HG03565 (cell line): ENCODE data around the gene HHIPL1.

Source experiments
- ATAC-seq: cut with Tn5 transposase; IDR thresholded peaks from one replicate; pipeline ENCODE4 v1.9.1; 2021; ENCODE audit warnings: mild to moderate bottlenecking, moderate library complexity; ENCODE audit not compliant: unreplicated experiment

HHIPL1 gene

DNA sequence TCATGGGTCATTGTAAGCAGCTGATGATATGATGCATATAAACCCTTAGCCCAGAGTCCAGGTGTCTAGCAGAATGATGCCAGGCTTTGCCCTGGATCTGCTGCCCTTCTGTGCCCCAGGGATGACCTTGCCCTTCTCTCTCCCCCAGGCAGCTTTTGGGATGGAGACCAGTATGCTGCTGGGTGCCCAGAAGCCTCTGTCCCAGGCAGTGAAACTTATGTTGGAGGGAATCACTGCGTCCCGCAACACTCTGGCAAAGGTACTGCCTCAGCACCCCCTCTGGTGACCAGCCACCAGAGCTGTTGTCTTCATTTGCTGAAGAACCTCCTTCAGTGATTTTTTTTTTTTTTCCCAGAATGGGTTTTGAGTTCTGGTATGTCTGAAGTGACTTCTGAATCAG lies 62.5 kb downstream of the HHIPL1 start:
- no peak for ATAC-seq

GRCh38 chr14:99707921-99708320 lies 63.0 kb downstream of the HHIPL1 start:
- ATAC-seq, result no peak

DNA sequence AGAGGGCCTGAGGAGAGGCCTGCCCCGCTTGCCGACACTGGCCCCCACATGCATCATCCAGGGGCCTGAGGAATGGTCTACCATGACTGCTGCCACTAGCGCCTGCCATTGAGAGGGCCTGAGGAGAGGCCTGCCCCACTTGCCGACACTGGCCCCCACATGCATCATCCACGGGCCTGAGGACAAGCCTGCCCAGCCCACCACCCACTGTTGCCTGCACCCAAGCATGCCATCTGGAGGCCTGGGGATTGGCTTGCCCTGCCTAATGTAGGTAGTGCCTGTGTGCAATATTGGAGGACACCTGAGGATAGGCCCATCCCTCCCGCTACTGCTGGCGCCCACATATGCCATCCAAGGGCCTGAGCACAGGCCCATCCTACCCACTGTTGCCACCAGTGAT lies 63.5 kb downstream of the HHIPL1 start:
- no peak for ATAC-seq

DNA sequence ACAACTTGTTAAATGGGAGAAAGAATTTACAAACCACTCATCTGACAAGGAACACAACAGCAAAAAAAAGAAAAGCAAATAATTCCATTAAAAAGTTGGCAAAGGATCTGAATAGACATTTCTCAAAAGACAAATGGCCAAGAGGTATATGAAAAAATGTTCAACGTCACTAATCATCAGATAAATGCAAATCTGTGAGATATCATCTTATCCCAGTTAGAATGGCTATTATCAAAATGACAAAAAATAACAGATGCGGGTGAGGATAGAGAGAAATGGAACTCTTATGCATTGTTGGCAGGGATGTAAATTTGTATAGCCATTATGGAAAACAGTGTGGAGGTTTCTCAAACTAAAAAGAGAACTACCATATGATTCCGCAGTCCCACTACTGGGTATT lies 69.0 kb downstream of the HHIPL1 start:
- no peak for ATAC-seq

DNA sequence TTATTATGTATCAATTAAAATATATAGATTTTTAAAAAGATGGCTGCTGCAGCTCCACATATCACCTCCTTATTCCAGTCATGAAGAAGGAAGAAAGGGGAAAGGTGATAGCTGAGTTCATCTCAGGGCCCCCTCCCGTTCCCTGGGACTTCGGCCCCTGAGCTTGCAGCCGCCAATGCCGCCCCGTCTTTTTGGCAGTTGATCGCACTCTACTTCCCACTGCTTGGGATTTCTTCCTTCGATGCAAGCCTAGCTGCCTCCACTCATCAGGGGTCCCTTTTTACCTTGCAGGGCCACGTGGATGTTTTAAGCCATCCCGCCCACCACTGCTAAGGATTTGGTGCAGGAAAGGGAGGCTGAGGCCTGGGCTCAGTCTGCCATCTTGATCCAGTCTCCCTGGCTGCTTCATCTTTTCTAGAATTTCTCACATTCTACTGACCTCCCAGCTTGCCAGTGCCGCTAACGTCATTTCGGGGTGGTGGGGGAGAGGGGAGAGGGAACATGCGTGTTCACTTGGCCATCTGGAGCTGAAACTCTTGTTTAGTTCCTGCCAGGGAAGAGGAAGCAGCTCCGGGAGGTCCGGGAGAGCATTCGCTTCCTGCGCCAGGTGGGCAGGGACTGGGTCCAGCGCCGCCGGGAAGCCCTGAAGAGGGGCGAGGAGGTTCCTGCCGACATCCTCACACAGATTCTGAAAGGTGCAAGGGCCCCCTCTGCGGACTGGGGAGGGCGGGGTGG lies 70.5 kb downstream of the HHIPL1 start:
- no peak for ATAC-seq

DNA sequence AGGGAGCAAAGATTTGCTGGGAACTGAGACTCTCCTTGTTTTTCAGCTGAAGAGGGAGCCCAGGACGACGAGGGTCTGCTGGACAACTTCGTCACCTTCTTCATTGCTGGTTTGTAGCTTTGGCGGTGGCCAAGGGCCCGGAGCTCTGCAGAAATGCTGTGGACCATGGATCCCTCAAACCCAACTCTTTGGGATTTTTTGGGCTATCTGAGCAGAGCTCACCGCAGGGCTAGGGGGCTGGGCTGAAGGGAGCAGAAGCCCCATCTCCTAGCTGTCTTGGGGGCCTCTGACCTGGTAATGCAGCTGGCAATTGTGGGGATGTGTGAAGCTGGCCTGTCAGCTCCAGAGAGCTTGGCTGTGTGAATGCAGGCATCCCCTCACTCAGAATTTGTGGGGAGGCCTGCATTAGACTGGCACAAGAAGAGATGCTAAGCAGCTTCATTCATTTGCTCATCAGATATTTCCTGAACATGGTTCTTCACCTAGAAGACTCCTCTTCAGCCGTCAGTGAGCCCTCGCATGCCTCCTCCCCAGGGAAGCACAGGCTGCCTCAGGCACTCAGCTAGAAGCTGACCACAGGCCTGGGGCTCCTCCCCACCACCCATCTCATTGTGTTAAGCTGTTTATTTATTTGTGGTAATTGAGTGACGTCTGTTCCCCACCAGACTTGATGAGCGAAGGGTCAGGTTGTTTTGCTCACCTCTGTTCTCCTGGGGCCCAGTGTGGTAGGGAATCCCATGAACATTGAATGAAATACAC lies 71.3 kb downstream of the HHIPL1 start:
- ATAC-seq, result no peak

GRCh38 chr14:99716850-99717681 lies 72.1 kb downstream of the HHIPL1 start:
- ATAC-seq, result no peak

GRCh38 chr14:99717682-99718013 lies 72.7 kb downstream of the HHIPL1 start:
- ATAC-seq, result no peak

DNA sequence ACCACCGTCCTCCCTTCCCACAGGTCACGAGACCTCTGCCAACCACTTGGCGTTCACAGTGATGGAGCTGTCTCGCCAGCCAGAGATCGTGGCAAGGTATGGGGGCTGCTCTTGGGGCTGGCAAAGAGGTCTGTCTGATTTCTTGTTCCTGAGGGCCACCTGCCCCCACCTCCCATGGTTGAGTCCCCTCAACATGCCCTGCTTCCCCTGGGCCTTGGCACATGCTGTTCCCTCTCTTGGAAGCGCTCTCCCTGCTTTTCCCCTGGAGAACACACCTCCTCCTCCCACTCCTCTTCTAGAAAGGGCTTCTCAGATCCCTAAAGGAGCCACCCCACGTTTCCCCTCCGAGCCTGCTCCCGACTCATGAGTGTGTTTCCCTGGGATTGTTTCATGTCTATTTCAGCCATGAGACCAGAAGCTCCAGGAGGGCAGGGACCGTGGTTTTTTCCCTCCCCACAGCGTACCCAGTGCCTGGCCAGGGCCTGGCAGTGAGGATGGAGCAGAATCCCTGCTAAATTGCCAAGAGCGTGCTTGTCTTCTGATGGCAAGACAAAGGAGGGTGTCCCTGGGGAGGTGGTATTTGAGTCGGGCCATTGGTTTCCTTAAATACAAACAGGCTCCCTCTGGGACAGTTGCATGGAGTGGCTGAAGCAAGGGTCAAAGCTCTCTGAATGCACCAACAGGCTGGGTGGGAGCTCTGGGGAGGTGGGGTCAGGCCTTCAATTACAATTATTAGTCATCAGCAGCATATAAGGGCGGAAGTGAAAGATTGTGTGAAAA lies 73.3 kb downstream of the HHIPL1 start:
- peak; percentile 54 for ATAC-seq

DNA sequence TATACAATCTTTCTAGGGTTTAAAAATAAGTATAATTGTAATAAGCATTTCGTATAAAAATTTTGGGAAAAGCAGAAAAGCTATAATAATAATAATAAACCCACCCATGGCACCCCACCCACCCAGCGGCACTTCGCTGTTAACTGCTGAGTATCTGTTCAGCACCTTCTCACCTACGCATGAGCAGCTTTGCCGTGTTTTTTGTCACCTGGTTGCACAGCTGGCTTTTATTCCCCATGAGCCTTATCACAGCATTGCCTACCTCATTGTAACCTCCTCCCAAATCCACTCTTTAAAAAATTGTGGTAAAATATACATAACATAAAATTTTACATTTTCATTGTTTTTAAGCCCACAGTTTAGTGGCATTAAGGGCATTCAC lies 73.9 kb downstream of the HHIPL1 start:
- ATAC-seq, result peak; percentile 53

GRCh38 chr14:99720941-99721791 lies 76.2 kb downstream of the HHIPL1 start:
- no peak for ATAC-seq

GRCh38 chr14:99721792-99722516 lies 77.0 kb downstream of the HHIPL1 start:
- ATAC-seq, result no peak

DNA sequence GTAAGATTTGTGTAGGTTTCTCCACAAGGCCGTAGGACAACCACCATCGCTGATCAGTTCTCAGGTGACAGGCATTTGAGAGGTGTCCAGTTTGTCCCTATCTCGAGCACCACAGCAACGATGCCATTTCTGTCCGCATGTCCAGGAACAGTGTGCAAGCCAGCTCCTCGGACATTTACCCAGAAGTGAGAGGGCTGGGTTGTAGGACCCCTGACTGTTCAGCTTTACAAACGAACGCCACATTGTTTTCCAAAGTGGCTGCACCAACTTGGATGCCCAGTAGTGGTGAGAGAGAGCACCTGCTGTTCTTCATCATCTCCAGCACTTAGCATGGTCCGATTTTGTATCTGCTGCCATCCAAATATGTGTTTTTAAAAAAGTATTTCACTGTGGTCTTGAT lies 77.8 kb downstream of the HHIPL1 start:
- ATAC-seq, result no peak

- ATAC-seq, result no peak
Observed at GRCh38 chr14:99724196-99724891, 79.4 kb downstream of the HHIPL1 start.

- ATAC-seq, result no peak
Observed at GRCh38 chr14:99724939-99725773, 80.2 kb downstream of the HHIPL1 start.

DNA sequence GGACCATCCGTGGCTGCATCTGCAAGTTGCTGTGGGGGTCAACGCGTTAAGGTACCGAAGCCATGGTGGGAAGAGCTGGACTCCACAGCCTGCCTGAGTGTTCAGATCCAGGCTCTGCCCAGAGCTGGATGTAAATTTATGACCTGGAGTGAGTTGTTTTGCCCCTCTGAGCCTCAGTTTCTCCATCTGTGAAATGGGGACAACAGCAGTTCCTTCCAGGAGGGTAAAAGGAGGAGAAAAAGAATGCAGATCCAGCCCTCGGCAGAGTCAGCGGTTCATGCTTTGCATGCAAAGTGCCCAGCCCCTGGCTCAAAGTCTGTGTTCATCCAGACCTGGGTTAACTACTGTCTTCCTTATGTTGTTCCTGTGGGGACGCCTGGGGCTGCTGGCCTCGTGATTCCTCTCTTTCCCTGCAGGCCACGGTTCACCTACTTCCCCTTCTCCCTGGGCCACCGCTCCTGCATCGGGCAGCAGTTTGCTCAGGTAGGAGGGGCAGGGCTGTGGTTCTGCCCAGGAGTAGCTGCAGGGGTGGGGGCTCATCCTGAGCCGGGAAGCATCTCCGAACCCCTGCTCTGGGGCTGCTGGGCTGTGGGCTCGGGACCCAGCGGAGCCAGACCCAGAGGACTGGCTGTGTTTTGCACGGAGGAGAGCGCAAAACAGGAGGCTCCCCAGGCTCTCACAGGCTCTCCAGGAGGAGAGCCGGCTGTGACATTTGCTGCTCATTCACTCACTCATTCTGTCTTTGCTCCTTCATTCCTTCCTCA lies 81.0 kb downstream of the HHIPL1 start:
- no peak for ATAC-seq

- no peak for ATAC-seq
Observed at GRCh38 chr14:99726538-99727095, 81.7 kb downstream of the HHIPL1 start.
